Mesenteric fat pad (tissue), 1 donor: ENCODE results near the gene FAT2. TPM values are rescaled to one million over a fixed set of nuclear protein-coding genes. Genes with fewer than 3 reads are reported as not detected.

ENCODE experiments used
- DNase-seq: peaks from one replicate; pipeline ENCODE4 v3.0.0-alpha.2; 2020; ENCODE audit warnings: low spot score
- total RNA-seq: library from RNA; stranded (reverse); fragmentation: NEBNext Ultra II Directional; extraction: Animal tissue kit (Norgen Biotek cat#: 25700); gene quantifications from one replicate; pipeline ENCODE4 v1.2.1, GENCODE V29; 2021
- donor health status: DM: yes; HTN: yes; CAD: no.

FAT2 gene
- total RNA-seq, 1 donor from 2014 or later, result 0.51 TPM

DNA sequence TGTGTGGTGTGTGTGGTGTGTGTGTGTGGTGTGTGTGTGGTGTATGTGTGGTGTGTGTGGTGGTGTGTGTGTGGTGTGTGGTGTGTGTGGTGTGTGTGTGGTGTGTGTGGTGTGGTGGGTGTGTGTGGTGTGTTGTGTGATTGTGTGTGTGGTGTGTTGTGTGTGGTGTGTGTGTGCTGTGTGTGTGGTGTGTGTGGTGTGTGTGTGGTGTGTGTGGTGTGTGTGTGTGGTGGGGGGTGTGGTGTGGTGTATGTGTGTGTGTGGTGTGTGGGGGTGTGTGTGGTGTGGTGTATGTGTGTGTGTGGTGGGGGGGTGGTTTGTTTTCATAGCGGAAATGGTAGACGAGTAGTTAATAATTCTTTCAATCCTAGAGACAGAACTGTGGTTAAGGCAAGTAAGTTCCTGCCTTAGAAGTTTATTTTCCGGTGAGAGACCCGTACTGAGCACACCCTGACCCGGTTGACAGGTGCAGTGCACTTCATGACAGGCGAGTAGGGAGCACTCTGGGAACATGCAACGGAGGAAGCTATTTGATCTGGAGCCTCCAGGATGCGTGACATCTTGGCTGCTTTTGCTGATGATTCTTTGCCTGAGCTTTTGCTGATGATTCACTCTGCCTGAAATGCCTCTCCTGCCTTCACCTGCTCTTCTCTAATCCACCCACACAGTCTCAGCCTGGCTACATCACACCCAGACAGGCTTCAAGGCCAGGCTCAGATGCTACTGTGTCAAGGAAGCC is 21.7 kb upstream of the FAT2 start:
- no peak for DNase-seq

DNA sequence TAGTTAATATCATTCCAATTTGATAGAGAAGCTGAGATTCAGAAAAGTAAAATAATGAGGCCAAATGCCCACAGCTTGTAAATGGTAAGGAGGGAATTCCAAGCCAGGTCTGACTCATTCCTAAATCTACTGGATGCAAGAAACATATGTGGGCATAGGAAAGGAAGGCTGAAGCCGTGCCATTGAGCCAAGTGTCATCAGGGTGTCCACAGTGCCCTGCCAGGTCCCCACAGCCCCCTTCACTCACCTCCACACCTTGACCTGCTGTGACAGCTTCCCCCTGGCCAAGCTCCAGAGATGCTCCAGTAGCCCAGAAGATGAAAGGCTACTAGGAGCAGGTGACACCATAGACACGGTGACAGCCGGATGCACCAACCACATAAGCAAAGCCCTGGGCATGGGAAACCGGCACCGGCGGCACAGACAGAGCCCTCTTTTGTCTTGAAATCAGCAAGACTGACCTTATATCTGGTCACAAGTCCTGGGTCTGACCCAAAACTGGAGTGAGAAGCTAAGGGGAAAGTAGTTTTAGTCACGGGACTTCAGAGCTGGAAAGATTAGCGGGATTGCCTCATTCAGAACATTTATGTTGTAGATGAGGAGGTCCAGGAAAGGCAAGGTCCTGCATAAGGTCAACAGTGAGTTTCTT is 20.1 kb upstream of the FAT2 start:
- DNase-seq, result no peak

DNA sequence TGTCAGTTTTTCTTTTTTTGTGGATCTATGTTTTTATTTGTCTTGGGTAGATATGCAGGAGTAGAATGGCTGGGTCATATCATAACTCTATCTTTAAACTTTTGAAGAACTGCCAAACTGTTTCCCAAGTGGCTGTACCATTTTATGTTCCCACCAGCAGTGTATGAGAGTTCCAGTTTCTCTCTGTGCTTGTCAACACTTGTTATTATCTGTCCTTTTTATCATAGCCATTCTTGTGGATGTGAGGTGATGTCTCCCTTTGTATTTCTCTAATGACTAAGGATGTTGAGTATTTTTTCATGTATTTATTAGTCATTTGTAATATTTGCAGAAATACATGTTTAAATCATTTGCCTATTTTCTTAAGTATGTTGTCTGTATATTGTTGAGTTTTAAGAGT is 17.4 kb upstream of the FAT2 start:
- DNase-seq, result no peak

DNA sequence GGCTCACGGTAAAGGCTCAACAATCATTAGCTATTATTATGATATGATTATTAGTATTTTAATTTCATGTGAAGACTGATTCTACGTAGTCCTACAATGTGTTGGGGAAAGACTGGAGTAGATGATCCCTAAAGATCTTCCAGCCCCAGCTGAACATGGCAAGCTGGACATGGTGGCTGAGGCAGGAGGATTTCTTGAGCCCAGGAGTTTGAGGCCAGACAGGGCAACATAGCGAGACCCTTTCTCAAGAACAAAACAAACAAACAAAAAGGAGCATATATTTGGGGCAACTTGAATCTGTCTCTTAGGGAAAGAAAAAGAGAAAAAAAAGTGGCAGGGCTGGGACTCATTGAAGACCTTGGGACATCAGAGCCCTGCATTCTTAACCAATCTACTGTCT is 16.2 kb upstream of the FAT2 start:
- DNase-seq, result no peak

DNA sequence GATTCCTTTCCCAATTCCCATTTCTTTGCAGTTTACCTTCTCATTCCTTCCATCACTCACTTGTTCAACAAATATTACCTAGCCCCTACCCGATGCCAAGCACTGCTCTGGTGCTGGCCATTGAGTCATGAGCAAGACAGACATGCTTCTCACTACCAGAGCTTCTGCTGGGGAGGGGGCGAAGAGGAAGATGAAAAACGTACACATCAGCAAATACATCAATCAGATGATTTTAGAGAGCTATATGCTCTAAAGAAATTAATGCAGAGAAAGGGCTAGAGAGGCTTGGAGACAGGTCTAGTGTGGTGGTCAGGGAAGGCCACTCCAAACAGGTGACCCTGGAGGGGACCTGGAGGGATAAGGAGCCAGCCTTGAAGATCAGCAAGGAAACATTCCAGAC is 14.4 kb upstream of the FAT2 start:
- no peak for DNase-seq

DNA sequence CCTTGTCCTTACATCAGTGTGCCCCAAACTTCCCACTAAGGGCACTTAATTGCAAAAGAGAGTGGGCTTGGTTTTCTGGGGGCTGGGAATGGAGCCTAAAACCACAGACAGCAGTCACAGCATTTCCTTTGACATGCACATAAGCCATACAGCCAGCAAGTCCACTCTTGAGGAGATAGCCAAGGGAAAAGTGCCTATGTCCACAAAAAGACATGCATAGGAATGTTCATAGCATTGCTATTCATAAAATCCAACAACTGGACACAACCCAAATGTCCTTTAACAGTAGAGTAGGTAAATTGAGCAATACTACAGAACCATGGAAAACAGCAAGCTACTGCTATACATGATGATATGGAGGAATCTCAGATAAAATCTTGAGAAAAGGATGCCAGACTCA is 11.7 kb upstream of the FAT2 start:
- DNase-seq, result no peak

DNA sequence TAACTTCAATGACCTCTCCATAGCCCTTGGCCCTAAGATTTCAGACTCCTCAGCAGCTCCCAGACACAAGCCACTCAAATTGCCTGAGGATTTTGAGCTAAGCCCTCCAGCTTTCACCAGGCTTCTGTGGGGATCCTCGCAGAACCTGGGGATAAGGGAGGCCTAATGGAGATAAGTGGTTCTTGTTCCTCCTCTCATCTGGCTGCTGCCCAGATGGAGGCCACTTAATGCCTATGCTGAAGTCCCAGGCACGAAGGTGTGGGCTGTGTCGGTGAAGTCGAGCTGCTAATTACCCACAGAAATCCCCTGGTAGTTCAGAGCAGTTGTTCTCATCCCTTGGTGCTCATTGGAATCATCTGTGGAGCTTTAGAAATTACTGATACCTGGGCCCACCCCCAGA is 10.3 kb upstream of the FAT2 start:
- DNase-seq, result no peak

DNA sequence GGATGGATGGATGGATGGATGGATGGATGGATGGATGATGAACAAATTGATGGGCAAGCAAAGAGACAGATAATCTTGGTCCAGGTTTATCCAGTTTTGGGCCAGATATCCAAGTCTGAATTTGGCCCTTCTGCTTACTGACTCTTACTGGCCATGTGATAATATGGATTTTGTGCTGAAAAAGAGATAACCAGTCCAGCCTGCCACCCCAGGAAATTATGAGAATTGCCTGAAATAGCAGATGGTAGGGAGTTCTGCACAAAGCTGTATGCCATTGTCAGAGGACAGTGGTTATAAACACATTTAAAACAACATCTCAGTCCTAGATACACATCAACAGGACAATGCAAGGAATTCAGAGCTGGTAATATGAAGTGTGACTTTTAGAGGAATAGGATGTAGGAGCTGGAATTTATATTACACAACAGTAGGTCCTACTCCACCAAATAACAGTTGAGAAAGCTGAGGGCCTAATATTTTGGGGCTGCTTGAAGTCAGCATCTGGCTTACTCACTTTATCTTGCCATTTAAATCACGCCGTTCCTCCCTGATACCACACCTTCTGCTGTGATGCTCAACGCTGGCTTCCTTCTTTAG is 9.0 kb upstream of the FAT2 start:
- DNase-seq, result no peak

DNA sequence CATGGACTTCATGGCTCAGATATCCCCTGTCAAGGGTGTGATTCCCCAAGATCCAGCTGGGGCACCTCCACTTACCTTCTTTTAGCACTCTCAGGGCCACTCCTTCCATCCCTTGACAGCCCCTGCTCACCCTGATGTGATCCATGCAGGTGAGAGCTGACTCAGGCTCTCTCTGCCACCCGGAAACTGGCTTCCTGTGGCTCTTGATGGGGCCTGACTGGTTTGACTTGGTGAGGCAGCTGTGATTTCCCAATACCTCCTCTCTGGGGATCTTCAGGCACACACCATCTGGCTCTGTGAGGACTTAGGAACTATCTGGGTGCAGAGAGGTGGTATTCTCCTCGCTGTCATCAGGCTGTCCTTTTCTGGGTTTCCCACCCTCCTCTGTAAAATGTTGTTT is 7.9 kb upstream of the FAT2 start:
- peak; percentile 35 for DNase-seq

DNA sequence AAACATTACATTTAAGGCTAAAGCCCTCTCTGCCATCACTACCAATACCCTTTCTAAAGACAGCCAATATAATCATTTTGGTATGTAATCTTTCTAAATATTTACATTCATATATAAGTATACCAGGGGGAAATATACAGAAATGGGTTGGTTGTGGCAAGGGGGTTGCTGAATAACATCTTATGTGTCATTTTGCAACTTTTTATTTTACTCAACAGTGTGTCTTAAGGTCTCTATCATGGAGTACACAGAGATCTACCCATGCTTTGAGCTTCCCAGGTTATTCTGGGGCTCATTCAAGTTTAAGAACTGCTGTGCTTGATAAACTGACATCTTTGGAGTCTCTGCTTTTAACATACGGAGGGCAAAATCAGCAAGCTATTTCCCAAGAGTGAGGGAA is 7.4 kb upstream of the FAT2 start:
- no peak for DNase-seq

DNA sequence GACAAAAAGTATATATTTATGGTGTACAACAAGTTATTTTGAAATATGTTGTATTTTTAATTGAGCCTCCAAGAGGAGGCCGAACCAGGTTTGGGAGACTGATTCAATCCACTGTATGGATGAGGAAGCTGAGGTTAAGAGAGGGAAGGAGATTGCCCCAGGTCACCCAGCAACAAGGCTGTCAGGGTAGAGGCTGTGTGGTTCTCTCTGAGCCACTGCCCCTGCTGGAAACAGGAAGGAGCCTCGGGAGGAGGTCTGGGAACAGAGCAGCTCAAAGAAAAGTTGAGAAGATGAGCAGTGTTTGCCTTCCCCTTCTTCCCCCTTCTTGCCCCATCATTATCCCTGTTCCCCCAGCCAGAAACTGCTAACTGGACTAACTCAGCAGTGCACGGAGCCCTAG is 6.6 kb upstream of the FAT2 start:
- DNase-seq, result peak; percentile 47

DNA sequence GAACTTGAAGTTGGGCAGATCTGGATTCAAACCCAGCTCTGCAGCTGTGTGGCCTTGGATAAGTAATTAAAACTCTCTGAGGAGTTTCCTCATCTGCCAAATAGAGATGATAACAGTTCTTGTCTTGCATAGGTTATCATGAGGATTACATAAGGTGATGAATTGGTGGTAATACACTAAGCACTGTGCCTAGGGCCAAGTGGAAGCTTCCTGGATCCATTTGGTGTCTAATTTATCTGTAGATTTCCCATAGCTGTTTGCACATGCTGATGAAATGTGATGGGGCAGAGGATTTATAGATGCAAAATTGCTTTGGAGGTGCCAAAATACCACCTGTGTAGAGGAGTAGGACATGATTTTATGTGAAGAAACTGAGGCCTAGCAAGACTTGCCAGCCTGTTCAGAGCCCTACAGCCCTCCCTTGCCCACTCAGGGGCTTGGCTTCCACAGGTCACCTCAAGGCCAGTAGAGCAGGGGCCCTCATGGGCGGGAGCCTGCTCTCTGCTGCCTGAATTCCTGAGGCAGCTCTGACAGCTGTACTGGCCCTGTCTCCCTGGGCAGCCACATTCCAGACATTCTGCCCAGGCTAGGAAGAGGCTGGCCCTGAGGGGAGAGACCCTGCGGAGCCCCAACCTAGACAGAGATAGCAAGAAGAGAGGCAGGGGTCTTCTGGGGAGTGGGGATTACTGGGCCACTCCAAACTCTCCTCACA is 5.9 kb upstream of the FAT2 start:
- peak; percentile 59 for DNase-seq

DNA sequence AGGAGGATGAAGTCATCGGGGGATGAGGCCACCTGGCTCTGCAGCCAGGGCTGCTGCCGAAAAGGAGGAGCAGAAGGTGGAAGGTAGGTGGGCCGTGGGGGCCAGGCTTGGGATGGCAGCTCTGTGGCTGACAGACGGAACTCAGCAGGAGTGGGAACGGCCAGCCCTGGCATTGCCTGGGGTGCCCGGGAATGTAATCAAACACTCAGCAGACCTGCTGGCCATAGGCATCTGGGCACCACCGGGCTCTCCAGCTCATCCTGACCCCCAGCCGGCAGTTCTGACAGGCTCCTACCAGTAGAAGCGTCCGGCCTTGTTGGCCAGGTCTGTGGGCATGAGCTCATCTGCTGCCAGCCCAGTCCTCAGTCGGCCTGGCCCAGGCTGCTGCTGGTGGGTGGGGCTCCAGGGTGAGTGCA is 4.3 kb upstream of the FAT2 start:
- DNase-seq, result peak; percentile 80

DNA sequence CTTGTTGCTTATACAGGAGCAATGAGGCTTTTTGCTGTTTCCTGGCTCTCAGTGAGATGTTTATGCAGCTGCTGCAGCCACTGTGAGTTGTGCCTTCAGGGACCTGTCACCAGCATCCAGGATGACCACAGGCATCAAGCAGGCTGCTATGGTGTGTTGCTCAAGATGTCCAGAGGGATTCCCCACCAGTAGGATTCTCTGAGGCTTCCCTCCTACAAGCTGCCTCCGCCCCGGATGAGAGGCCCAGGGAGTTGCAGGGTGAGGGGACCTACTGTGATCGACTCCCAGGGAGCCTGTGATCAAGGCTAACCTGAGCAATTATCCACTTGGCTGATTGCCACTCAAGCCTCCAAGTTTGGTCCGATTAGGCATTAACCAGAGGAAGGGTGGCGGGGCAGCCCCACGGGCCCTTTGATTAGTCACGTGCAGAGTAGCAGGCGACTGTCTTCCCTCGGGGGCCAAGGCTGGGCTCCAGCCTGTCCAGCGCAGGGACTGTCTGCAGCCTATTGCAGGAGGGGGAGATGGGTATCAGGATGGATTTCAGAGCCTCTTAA is 1.8 kb upstream of the FAT2 start:
- peak; percentile 74 for DNase-seq

DNA sequence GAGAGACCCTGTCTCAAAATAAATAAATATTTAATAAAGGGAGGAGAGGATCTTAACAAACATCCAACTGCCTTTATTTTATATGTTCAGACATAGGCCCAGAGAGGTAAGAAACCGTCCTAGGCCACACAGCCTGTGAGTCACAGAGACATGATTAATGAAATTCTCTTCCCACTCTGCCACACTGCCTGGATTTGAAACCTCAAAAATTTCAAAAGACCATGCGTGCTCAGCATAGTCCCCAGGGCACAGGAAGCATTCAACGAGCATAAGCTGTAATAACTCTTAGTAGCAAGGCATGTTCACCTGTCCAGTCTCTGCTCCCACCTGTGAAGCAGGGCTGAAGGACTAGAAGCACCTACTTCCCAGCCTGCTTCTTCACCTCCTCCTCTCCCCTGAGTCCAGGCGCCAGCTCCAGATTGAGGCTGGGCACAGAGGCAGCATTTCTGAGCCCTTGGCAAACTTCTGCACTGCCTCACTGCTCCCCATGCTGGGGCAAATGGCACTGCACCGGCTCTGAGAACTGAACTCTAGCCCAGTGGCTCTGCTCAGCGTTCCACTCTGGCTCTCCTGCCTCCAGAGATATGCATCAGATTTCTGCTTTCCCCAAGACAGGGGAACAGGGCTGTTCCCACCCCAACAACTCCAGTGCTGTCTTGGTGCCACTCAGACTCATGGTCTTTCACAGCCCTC is 1.1 kb downstream of the FAT2 start:
- peak; percentile 59 for DNase-seq

DNA sequence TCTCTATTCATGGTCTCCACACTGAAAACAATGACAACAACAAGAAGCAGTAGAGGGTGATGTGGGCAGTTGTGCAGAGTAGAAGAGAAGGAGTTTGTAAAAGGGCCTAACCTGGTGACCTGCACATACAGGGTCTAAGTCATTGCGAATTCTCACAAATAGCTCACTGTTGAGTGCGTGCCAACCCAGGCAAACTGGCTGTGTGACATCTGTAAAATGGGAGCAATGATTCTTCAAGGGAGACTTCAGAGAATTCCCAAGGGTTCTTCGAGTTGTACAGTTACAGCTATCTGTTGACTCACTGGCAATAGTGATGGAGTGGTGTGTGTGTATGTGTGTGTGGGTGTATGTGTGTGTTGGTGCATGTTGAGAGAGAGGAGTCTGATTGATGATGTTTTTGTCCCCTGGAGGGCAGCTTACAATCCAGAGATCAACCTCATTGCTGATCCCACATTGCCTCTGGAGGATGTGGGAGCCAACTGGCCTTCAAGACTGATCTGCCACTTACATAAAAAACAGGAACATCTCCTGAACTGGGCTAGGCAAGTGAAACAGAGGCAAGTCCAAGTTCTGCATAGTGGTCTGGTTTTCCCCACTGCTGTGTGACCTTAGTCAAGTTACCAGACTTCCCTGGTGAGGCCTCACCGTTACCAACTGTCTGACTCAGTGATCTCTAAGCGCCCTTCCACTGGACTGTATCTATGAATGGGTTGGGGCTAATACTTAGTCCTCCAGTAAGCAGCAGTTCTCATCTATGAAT is 3.2 kb downstream of the FAT2 start:
- peak; percentile 12 for DNase-seq

DNA sequence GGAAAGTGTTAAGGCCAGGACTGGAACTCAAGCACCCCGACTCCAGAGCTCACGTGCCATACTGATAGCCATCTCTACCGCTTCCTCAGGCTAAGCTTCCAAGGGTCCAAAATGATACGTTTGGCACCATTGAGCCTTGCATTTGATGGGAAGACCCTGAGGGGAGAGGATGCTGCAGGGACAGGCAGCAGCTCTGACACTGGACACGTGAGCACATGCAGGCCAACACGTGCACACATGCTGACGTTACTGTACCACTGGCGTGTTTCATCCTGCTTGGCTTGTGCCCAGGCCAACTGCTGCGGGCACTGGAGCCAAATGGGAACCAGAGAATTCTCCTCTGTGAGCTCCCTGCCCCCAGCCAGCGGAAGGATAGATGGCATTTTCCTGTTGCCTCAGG is 5.2 kb downstream of the FAT2 start:
- DNase-seq, result peak; percentile 69

DNA sequence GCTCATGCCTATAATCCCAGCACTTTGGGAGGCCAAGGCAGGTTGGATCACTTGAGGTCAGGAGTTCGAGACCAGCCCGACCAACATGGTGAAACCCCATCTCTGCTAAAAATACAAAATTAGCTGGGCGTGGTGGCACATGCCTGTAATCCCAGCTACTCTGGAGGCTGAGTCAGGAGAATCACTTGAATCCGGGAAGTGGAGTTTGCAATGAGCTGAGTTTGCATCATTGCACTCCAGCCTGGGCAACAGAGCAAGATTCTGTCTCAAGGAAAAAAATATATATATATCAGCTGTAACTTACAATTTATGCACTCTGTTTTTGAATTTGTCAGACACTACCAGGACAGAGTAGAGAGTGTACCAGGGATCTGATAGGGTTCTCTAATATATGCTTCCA is 5.8 kb downstream of the FAT2 start:
- DNase-seq, result peak; percentile 20

DNA sequence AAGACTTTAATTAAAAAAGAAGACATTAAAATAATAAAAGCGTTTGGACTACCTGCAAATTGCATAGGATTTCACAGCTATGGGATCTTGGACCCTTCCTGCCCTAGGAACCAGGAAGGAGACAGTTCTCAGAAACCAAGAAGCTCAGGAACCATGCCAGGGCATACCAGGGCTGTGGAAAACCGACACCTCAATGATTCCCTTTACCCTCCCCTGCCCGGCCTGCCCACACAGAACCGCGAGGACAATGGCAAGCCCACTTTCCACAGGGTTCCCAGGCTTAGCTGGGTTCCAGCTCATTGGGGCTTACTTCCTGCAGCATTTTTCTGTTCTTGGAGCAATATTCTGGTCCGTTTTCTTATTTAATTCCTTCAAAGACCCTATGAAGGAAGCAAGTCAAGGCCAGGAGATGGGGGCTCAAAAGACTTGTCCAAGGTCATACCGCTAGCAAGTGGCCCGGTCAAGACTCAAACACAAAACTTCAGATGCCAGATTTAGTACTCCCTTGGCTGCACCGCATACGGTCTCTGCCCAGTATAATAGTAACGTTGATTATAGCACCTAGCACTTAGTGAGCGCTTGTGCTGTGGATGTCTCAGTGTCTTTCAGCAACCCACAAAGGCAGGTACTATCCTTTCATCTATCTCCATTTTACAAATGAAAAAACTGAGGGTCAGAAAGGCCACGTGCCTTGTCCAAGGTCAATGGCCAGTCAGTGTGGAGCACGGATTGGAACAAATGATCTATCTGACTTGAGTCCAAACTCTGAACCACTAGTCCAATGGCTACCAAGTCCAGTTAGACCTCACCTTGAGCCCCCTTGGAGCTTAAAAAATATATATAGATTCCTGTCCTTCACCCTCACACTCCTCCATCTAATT is 6.8 kb downstream of the FAT2 start:
- DNase-seq, result peak; percentile 55
